H1 (cell line): Measurements from ENCODE around the gene WFDC1.

Source experiments
- BRCA1 ChIP-seq: IDR thresholded peaks from 2 replicates; pipeline ENCODE4 v1.6.1; 2012; ENCODE audit warnings: low read depth, low read length, improper control_type of control experiment
- CEBPB ChIP-seq: IDR thresholded peaks from 2 replicates; pipeline ENCODE4 v1.6.1; 2012; ENCODE audit warnings: low read depth, low read length
- CTCF ChIP-seq, 3 experiments: IDR thresholded peaks; 1 replicate in 2 of 3; 2 replicates in 1 of 3; pipeline versions ENCODE4 v1.5.1 to v1.6.1; 2011; ENCODE audit warnings: low read length in 3 of 3, mild to moderate bottlenecking in 3 of 3, inconsistent platforms in 2 of 3, low read depth in 1 of 3, moderate library complexity in 1 of 3; ENCODE audit not compliant: insufficient read depth in 1 of 3; ENCODE audit errors: control extremely low read depth in 1 of 3
- HDAC6 ChIP-seq: IDR thresholded peaks from one replicate; pipeline ENCODE4 v1.7.1; 2012; ENCODE audit warnings: low read depth, mild to moderate bottlenecking, inconsistent platforms, low read length, moderate library complexity
- NRF1 ChIP-seq: IDR thresholded peaks from 2 replicates; pipeline ENCODE4 v1.6.1; 2011; ENCODE audit warnings: mild to moderate bottlenecking, low read depth, low read length, improper control_type of control experiment
- RXRA ChIP-seq: IDR thresholded peaks from 2 replicates; pipeline ENCODE4 v1.6.1; 2011; ENCODE audit warnings: low read depth, mild to moderate bottlenecking, low read length, moderate library complexity; ENCODE audit not compliant: insufficient read depth
- SP1 ChIP-seq: IDR thresholded peaks from 2 replicates; pipeline ENCODE4 v1.6.1; 2011; ENCODE audit warnings: low read depth, low read length
- ZNF274 ChIP-seq: IDR thresholded peaks from 2 replicates; pipeline ENCODE4 v1.7.0; 2012; ENCODE audit warnings: low read length, borderline replicate concordance; ENCODE audit errors: extremely low read depth

DNA sequence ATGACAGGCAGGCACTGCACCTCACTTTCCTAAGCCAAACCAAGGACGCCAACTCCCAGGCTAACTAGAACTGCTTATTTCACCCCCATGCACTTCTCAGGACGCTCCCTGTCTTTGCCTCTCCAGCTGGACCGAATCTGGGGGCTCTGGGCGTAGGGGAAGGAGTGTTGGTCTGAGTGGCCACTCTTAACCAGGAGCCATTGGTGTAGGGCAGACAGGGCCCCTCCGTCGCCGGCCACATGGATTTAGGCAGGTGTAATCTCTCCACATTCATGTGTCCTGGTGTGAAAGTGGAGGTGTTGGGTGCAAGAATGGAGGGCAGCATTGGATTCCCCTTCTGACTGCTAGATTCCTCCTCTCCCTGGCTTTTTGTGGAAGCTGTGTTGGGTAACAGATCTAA lies 83.4 kb downstream of the WFDC1 start:
- no peak for TF ChIP-seq BRCA1
- TF ChIP-seq ZNF274, result no peak
- TF ChIP-seq NRF1, result no peak
- TF ChIP-seq RXRA, result no peak
- no peak for TF ChIP-seq HDAC6
- no peak for TF ChIP-seq CEBPB
- TF ChIP-seq SP1, result no peak
- no peak for TF ChIP-seq CTCF (IDR thresholded peaks at IDR 0.05; ENCODE audit: control extremely low read depth in 1 of 3, insufficient read depth in 1 of 3, low read depth in 1 of 3, low read length in 3 of 3)
